Vagina (tissue), 2 donors: ENCODE data around the gene FBLN1. TPM values are rescaled to one million over a fixed set of nuclear protein-coding genes. Genes with fewer than 3 reads are reported as not detected.
"Not testable (repeated sequence)": the region's sequence is repeated elsewhere in the genome, so short reads cannot be mapped to it uniquely, and the experiment has no call there.

ENCODE experiments used
- DNase-seq, 2 donors: peaks; one replicate each; pipeline ENCODE4 v3.0.0-alpha.2; 2017; ENCODE audit errors: extremely low spot score in 2 of 2
- H3K27ac ChIP-seq: fragments of 200-600 bp; sonication (generic); one replicate; pipeline ENCODE4 v1.5.1; 2019
- H3K27me3 ChIP-seq: fragments of 200-600 bp; sonication (generic); one replicate; pipeline ENCODE4 v1.5.1; 2019
- H3K36me3 ChIP-seq, 2 donors: fragments of 200-600 bp; sonication (generic); one replicate each; pipeline ENCODE4 v1.5.1; 2017 to 2019
- H3K4me1 ChIP-seq: fragments of 200-600 bp; sonication (generic); one replicate; pipeline ENCODE4 v1.5.1; 2019
- H3K4me3 ChIP-seq, 2 donors: fragments of 200-600 bp; sonication (generic); 1 replicate in 1 of 2; 2 replicates in 1 of 2; pipeline ENCODE4 v1.5.1; 2016 to 2019
- H3K9me3 ChIP-seq: fragments of 200-600 bp; sonication (generic); one replicate; pipeline ENCODE4 v1.5.1; 2019
- CTCF ChIP-seq, 3 experiments: fragments of 450-650 bp in 2 of 3; fragments of 200-600 bp in 1 of 3; sonication (generic) in 1 of 3; IDR thresholded peaks; one replicate each; pipeline ENCODE4 v1.5.1; 2017 to 2019; ENCODE audit warnings: antibody characterized with exemption in 3 of 3, mild to moderate bottlenecking in 2 of 3, moderate library complexity in 2 of 3
- POLR2A ChIP-seq, 2 donors: fragments of 450-650 bp; IDR thresholded peaks; one replicate each; pipeline ENCODE4 v1.6.1; 2017; ENCODE audit warnings: antibody characterized with exemption in 2 of 2, mild to moderate bottlenecking in 2 of 2, moderate library complexity in 2 of 2
- POLR2AphosphoS5 ChIP-seq, 2 donors: sonication (generic); formaldehyde crosslinking; IDR thresholded peaks; one replicate each; pipeline ENCODE4 v1.9.0; 2017; ENCODE audit warnings: antibody characterized with exemption in 2 of 2, mild to moderate bottlenecking in 2 of 2, low read depth in 1 of 2; ENCODE audit not compliant: insufficient read depth in 1 of 2
- intact Hi-C: fragments of 100-400 bp; cut with DNase I; formaldehyde crosslinking; loops from one replicate; pipeline ENCODE4 v1.15.1; 2023
- total RNA-seq: library from RNA; depleted of rRNA; stranded (reverse); fragments of >200 nt; gene quantifications from one replicate; pipeline ENCODE4 v1.2.3, GENCODE V29; 2016

Gene FBLN1
- total RNA-seq, 1 donor from 2014 or later, result 1,019 TPM

- Histone ChIP-seq H3K36me3 (peaks cover 0 to 42% of the 10 kb centered on the region in 2 donors), H3K4me1 (no peaks in the 10 kb centered on the region), H3K27ac (no peak overlapping the region), H3K27me3 (no peaks in the 10 kb centered on the region), H3K9me3 (no peaks in the 10 kb centered on the region), H3K4me3 (no peak overlapping the region)
- intact Hi-C loops, result no loop called here
- DNase-seq, result no peak
- TF ChIP-seq CTCF (IDR thresholded peaks at IDR 0.05) (no peak), POLR2AphosphoS5 (IDR thresholded peaks at IDR 0.05; ENCODE audit: insufficient read depth in 1 of 2, low read depth in 1 of 2) (no peak), POLR2A (IDR thresholded peaks at IDR 0.05) (no peak)
Measured at GRCh38 chr22:45589556-45589955, 86.9 kb downstream of the FBLN1 start.

- H3K9me3 ChIP-seq, result no peaks in the 10 kb centered on the region
- intact Hi-C loops, result no loop called here
- no peak overlapping the region for H3K4me3 ChIP-seq
- DNase-seq, result no peak
- H3K27ac ChIP-seq, result no peak overlapping the region
- TF ChIP-seq POLR2A (IDR thresholded peaks at IDR 0.05) (no peak), POLR2AphosphoS5 (IDR thresholded peaks at IDR 0.05; ENCODE audit: insufficient read depth in 1 of 2, low read depth in 1 of 2) (no peak), CTCF (IDR thresholded peaks at IDR 0.05) (no peak)
- no peaks in the 10 kb centered on the region for H3K4me1 ChIP-seq
- H3K27me3 ChIP-seq, result no peaks in the 10 kb centered on the region
- peaks cover 0 to 42% of the 10 kb centered on the region in 2 donors for H3K36me3 ChIP-seq
Measured at GRCh38 chr22:45590262-45590661, 87.6 kb downstream of the FBLN1 start.

GRCh38 chr22:45591633-45592213, 89.0 kb downstream of the FBLN1 start:
- H3K4me1 ChIP-seq, H3K27me3 ChIP-seq, H3K9me3 ChIP-seq, DNase-seq, H3K27ac ChIP-seq, H3K4me3 ChIP-seq, intact Hi-C loops: not testable (repeated sequence)
- H3K36me3 ChIP-seq, result peaks cover 0 to 34% of the 10 kb centered on the region in 2 donors

GRCh38 chr22:45594123-45594941, 91.6 kb downstream of the FBLN1 start:
- Histone ChIP-seq H3K4me1 (peaks cover 24% of the 10 kb centered on the region), H3K4me3 (no peak overlapping the region), H3K27me3 (no peaks in the 10 kb centered on the region), H3K36me3 (peaks cover 0 to 29% of the 10 kb centered on the region in 2 donors), H3K9me3 (no peaks in the 10 kb centered on the region), H3K27ac (no peak overlapping the region)
- no peak for DNase-seq
- intact Hi-C loops, result no loop called here
- TF ChIP-seq POLR2A (IDR thresholded peaks at IDR 0.05) (no peak), CTCF (IDR thresholded peaks at IDR 0.05) (no peak), POLR2AphosphoS5 (IDR thresholded peaks at IDR 0.05; ENCODE audit: insufficient read depth in 1 of 2, low read depth in 1 of 2) (no peak)

GRCh38 chr22:45597460-45598192, 94.9 kb downstream of the FBLN1 start:
- H3K4me1 ChIP-seq, result peaks cover 46% of the 10 kb centered on the region
- H3K9me3 ChIP-seq, result no peaks in the 10 kb centered on the region
- no peaks in the 10 kb centered on the region for H3K27me3 ChIP-seq
- peaks cover 0 to 46% of the 10 kb centered on the region in 2 donors for H3K36me3 ChIP-seq
- no peak overlapping the region for H3K4me3 ChIP-seq
- TF ChIP-seq POLR2AphosphoS5 (IDR thresholded peaks at IDR 0.05; ENCODE audit: insufficient read depth in 1 of 2, low read depth in 1 of 2), result no peak
- no peak for TF ChIP-seq CTCF (IDR thresholded peaks at IDR 0.05)
- no peak for TF ChIP-seq POLR2A (IDR thresholded peaks at IDR 0.05)
- no peak for DNase-seq
- intact Hi-C loops, result no loop called here
- H3K27ac ChIP-seq, result peak overlapping the region; percentile 33
